Measurements from ENCODE around the gene MDN1. TPM values are rescaled to one million over a fixed set of nuclear protein-coding genes. Genes with fewer than 3 reads are reported as not detected.

MDN1 gene
- total RNA-seq, 4 donors from 2014 or later: 21.3 to 30.4 (median 24.1) TPM

- Histone ChIP-seq H3K4me1 (no peaks in the 10 kb centered on the region), H3K4me3 (no peak overlapping the region), H3K36me3 (peaks cover 0 to 89% of the 10 kb centered on the region in 2 donors), H3K27me3 (no peaks in the 10 kb centered on the region), H3K27ac (no peak overlapping the region), H3K9me3 (no peaks in the 10 kb centered on the region)
- WGBS, 2 donors (ENCODE audit: low coverage in 1 of 2): 100% methylated on average over 1 of the region's 1 CpG; no CpG with 5 or more reads in 1 of the 2 donors
- TF ChIP-seq POLR2AphosphoS5 (IDR thresholded peaks at IDR 0.05) (no peak), POLR2A (IDR thresholded peaks at IDR 0.05) (no peak), EP300 (IDR thresholded peaks at IDR 0.05) (no peak)
- TF ChIP-seq, protein P1, sequence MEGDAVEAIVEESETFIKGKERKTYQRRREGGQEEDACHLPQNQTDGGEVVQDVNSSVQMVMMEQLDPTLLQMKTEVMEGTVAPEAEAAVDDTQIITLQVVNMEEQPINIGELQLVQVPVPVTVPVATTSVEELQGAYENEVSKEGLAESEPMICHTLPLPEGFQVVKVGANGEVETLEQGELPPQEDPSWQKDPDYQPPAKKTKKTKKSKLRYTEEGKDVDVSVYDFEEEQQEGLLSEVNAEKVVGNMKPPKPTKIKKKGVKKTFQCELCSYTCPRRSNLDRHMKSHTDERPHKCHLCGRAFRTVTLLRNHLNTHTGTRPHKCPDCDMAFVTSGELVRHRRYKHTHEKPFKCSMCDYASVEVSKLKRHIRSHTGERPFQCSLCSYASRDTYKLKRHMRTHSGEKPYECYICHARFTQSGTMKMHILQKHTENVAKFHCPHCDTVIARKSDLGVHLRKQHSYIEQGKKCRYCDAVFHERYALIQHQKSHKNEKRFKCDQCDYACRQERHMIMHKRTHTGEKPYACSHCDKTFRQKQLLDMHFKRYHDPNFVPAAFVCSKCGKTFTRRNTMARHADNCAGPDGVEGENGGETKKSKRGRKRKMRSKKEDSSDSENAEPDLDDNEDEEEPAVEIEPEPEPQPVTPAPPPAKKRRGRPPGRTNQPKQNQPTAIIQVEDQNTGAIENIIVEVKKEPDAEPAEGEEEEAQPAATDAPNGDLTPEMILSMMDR (IDR thresholded peaks at IDR 0.05): no peak
- ATAC-seq: no peak
Measured at GRCh38 chr6:89729818-89730217, 89.8 kb downstream of the MDN1 start.

DNA sequence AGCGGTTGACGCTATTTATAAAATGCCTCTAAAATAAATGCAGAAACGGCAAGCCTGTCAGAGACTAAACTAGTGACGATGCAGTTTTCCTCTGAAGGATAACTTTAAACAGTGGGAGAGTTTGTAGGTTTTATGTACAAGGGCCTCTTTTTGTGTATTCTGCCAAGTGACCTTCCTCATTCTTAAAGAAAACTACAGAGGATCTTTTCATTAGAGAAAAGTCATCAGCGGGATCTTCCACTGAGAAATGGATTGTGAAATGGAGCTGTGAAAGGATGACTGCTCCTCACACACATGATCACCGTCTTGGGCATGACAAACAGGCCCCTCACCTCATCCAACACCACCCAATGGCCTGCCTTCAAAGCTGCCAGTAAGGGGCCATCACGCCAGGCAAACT lies 92.1 kb downstream of the MDN1 start:
- H3K36me3 ChIP-seq: peaks cover 0 to 100% of the 10 kb centered on the region in 2 donors
- 89 to 97% methylated on average over 5 to 6 of the region's 7 CpGs for WGBS, 2 donors (ENCODE audit: low coverage in 1 of 2)
- no peaks in the 10 kb centered on the region for H3K9me3 ChIP-seq
- H3K4me1 ChIP-seq: no peaks in the 10 kb centered on the region
- TF ChIP-seq EP300 (IDR thresholded peaks at IDR 0.05): no peak
- TF ChIP-seq POLR2AphosphoS5 (IDR thresholded peaks at IDR 0.05): no peak
- H3K27me3 ChIP-seq: no peaks in the 10 kb centered on the region
- no peak for ATAC-seq
- H3K27ac ChIP-seq: no peak overlapping the region
- no peak overlapping the region for H3K4me3 ChIP-seq

DNA sequence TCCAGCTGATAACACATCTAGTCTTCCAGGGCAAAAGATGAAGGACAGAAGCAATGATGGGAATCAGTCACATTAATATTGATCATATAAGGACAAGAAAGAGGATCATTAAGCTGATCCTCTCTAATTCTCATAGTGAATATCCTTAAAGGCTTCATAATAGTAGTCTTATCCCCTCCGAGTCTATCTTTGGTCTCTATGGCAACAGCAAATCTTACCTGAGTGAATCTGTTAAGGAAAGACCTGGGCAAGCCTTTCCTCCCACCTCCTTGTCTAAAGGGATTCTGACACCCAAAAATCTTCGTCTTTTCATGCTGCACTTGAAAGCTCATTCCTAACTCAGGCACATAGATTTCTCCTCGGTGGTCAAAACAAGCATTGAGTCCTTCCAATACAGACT lies 94.6 kb downstream of the MDN1 start:
- Histone ChIP-seq H3K9me3 (no peaks in the 10 kb centered on the region), H3K4me1 (no peaks in the 10 kb centered on the region), H3K27ac (no peak overlapping the region), H3K27me3 (no peaks in the 10 kb centered on the region), H3K36me3 (peaks cover 0 to 98% of the 10 kb centered on the region in 2 donors), H3K4me3 (no peak overlapping the region)
- WGBS, 2 donors (ENCODE audit: low coverage in 1 of 2): 86 to 90% methylated on average over 3 of the region's 3 CpGs
- ATAC-seq: no peak
- TF ChIP-seq, protein P1 (IDR thresholded peaks at IDR 0.05): no peak
- no peak for TF ChIP-seq POLR2A (IDR thresholded peaks at IDR 0.05)
- no peak for TF ChIP-seq POLR2AphosphoS5 (IDR thresholded peaks at IDR 0.05)
- TF ChIP-seq EP300 (IDR thresholded peaks at IDR 0.05): no peak

GRCh38 chr6:89723046-89723445 lies 96.5 kb downstream of the MDN1 start:
- Histone ChIP-seq H3K4me1 (no peaks in the 10 kb centered on the region), H3K9me3 (no peaks in the 10 kb centered on the region), H3K36me3 (peaks cover 5 to 97% of the 10 kb centered on the region in 2 donors), H3K4me3 (no peak overlapping the region), H3K27me3 (no peaks in the 10 kb centered on the region), H3K27ac (no peak overlapping the region)
- no peak for TF ChIP-seq EP300 (IDR thresholded peaks at IDR 0.05)
- 95 to 100% methylated on average over 2 of the region's 2 CpGs for WGBS, 2 donors (ENCODE audit: low coverage in 1 of 2)
- ATAC-seq: no peak

DNA sequence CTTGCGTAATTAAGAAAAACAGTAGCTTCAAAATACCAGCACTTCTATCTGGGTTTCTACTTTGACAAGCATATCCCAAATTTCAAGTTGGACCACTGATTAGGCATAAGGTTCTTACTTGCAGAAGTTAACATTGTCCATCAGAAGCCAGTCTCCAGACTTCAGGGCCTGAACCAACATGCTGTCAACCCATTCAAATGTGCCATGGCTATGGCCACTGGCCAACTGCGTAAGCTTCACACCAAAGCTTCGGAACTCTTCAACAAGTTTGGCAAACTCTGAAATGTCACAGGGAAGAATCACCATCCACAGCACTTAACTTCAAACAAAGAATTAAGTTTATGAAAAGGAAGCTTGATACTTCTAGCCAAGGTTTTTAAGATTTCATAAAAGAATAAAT lies 103.1 kb downstream of the MDN1 start:
- Histone ChIP-seq H3K27me3 (no peaks in the 10 kb centered on the region), H3K9me3 (no peaks in the 10 kb centered on the region), H3K4me3 (no peak overlapping the region), H3K27ac (no peak overlapping the region), H3K4me1 (no peaks in the 10 kb centered on the region), H3K36me3 (peaks cover 11 to 95% of the 10 kb centered on the region in 2 donors)
- ATAC-seq: no peak
- WGBS, 2 donors (ENCODE audit: low coverage in 1 of 2): 70 to 90% methylated on average over 2 of the region's 3 CpGs
- no peak for TF ChIP-seq POLR2A (IDR thresholded peaks at IDR 0.05)
- TF ChIP-seq, protein P1 (IDR thresholded peaks at IDR 0.05): no peak
- TF ChIP-seq POLR2AphosphoS5 (IDR thresholded peaks at IDR 0.05): no peak
- TF ChIP-seq EP300 (IDR thresholded peaks at IDR 0.05): no peak

GRCh38 chr6:89711801-89712200 lies 107.8 kb downstream of the MDN1 start:
- Histone ChIP-seq H3K36me3 (peaks cover 6 to 100% of the 10 kb centered on the region in 2 donors), H3K27me3 (no peaks in the 10 kb centered on the region), H3K9me3 (no peaks in the 10 kb centered on the region), H3K4me3 (no peak overlapping the region), H3K27ac (no peak overlapping the region), H3K4me1 (no peaks in the 10 kb centered on the region)
- ATAC-seq: no peak
- WGBS, 2 donors (ENCODE audit: low coverage in 1 of 2): 59 to 100% methylated on average over 2 to 3 of the region's 3 CpGs
- TF ChIP-seq, protein P1 (IDR thresholded peaks at IDR 0.05): no peak
- TF ChIP-seq POLR2AphosphoS5 (IDR thresholded peaks at IDR 0.05) (no peak), POLR2A (IDR thresholded peaks at IDR 0.05) (no peak), EP300 (IDR thresholded peaks at IDR 0.05) (no peak)

All from gastroesophageal sphincter (tissue), 4 donors.